Panc1 (cell line): ENCODE results near the gene CXCL6.

Experiments
- CTCF ChIP-seq: fragments of 450-650 bp; IDR thresholded peaks from 2 replicates; pipeline ENCODE4 v1.5.1; 2017; ENCODE audit warnings: mild to moderate bottlenecking
- POLR2AphosphoS5 ChIP-seq: IDR thresholded peaks from 2 replicates; pipeline ENCODE4 v1.6.1; 2012; ENCODE audit warnings: mild to moderate bottlenecking, low read depth, low read length, moderate library complexity
- REST ChIP-seq, 2 experiments: IDR thresholded peaks; 2 replicates each; pipeline ENCODE4 v1.6.1; 2011 to 2012; ENCODE audit warnings: low read depth in 2 of 2, control low read depth in 1 of 2, low read length in 1 of 2, mild to moderate bottlenecking in 1 of 2, moderate library complexity in 1 of 2; ENCODE audit not compliant: insufficient read depth in 1 of 2

- TF ChIP-seq CTCF (no peak), REST (IDR thresholded peaks at IDR 0.05; ENCODE audit: insufficient read depth in 1 of 2, low read depth in 2 of 2, low read length in 1 of 2) (peak in 1 of 2 experiments; percentile 50; a peak in 2 of 4 replicates), POLR2AphosphoS5 (no peak)
These were observed 19.1 kb upstream of the CXCL6 start for GRCh38 chr4:73817341-73817740.
